Measurements from ENCODE around the gene LCE6A.

Gene LCE6A

DNA sequence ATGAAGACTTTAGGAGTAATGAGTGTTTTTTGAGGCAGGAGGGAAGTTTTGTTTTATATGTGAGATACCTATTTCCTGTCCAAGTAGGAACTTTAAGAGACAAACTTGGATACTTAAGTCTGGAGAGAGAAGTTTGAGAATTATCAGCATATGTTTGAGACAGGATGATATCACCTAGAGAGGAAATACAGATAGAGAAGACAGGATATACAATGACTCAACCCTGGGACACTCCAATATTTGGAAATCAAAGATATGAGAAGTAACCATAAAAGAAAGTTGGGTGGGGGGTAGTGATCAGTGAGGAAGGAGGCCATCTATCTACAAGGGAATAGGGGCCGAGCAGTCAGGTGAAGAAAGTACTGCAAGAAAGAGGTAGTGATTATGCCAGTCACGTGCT, 23.7 kb downstream of the LCE6A start:
- CTCF ChIA-PET: interaction anchor here (0.5 to 0.7 kb wide), 2 partner anchors 212 to 239 kb away, joined by 3 to 6 read pairs; no protein-coding TSS in a partner anchor
- DNase-seq (ENCODE audit: low spot score): no peak
- POLR2A ChIA-PET (ENCODE audit: low non-redundant PET): no interaction called here
- TF ChIP-seq, protein P1, sequence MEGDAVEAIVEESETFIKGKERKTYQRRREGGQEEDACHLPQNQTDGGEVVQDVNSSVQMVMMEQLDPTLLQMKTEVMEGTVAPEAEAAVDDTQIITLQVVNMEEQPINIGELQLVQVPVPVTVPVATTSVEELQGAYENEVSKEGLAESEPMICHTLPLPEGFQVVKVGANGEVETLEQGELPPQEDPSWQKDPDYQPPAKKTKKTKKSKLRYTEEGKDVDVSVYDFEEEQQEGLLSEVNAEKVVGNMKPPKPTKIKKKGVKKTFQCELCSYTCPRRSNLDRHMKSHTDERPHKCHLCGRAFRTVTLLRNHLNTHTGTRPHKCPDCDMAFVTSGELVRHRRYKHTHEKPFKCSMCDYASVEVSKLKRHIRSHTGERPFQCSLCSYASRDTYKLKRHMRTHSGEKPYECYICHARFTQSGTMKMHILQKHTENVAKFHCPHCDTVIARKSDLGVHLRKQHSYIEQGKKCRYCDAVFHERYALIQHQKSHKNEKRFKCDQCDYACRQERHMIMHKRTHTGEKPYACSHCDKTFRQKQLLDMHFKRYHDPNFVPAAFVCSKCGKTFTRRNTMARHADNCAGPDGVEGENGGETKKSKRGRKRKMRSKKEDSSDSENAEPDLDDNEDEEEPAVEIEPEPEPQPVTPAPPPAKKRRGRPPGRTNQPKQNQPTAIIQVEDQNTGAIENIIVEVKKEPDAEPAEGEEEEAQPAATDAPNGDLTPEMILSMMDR (conservative IDR thresholded peaks at IDR 0.05; ENCODE audit: low read depth): no peak
- H3K27ac ChIP-seq: no peak overlapping the region

DNA sequence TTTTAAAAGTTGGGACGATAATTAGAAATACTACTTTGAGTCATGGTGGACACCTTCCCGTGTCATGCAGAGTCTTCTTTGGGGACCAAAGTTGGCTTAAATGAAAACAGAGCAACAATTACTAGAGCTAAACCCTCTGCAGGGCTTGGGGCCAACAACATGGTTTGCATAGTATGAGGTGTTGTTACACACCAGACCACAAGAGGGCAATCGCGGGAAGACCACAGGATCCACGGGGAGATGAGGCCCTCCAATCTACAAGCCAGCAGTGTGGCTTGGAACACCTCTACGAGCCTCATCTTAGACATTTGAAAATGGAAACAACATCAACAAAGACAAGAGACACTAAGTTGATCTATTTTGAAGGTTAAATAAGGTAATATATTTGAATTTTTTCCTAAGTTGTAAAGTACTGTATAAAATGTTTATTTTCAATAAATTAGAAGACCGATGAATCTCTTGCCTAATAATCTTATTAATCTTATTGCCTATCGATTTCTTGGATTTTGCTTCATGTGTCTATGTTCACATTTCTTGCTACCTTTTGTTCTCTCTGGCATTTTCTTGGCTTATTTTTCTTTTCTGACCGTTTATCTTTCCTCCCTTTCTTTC, 27.3 kb downstream of the LCE6A start:
- no peak overlapping the region for H3K27ac ChIP-seq
- ChIA-PET CTCF (interaction anchor here (0.6 to 4.6 kb wide), 23 partner anchors 9 to 806 kb away, joined by 3 to 37 read pairs (median 3); no protein-coding TSS in a partner anchor), POLR2A (ENCODE audit: low non-redundant PET) (no interaction called here)
- DNase-seq (ENCODE audit: low spot score): peak; percentile 78
- TF ChIP-seq, protein P1 (conservative IDR thresholded peaks at IDR 0.05; ENCODE audit: low read depth): peak; percentile 86

DNA sequence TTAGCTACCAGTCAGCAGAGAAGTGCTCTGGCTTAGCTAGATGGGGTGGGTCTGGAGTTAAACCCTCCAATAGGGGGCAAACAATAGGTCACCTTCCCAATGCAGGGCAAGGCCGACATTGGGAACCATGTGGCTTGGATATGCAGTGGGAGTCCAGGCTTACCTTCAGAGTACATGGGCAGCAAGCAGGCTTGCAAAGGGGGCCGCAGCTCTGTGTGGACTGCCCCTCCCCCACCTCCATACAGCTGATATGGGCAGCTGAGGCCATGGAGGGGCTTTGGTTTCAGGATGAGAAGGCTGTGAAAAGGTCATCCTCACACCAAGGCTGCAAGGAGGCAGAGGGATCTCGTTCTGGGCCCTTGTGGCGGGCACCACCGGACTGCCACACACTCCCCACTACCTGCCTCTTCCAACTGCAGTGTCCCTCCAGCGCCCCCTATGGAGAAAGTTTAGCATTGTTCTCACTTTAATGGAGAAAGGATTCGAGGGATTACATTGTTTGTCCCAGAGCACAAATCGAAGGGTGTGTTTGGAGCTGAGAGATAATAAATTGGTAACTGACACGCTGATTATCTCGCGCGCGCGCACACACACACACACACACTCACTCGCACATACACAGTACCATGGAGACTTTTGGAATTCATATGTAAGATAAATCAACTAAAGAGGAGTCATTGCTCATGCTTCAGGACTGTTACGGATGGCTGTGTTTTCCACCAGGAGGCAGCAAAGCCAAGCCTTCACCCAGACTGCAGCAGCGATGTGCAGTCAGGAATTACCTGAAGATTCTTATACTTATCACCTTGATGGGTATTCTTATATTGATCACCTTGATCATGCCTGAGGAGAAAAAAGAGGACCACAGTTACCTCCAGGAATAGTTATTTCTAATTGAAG, 28.4 kb downstream of the LCE6A start:
- POLR2A ChIA-PET (ENCODE audit: low non-redundant PET): no interaction called here
- TF ChIP-seq, protein P1 (conservative IDR thresholded peaks at IDR 0.05; ENCODE audit: low read depth): peak; percentile 66

DNA sequence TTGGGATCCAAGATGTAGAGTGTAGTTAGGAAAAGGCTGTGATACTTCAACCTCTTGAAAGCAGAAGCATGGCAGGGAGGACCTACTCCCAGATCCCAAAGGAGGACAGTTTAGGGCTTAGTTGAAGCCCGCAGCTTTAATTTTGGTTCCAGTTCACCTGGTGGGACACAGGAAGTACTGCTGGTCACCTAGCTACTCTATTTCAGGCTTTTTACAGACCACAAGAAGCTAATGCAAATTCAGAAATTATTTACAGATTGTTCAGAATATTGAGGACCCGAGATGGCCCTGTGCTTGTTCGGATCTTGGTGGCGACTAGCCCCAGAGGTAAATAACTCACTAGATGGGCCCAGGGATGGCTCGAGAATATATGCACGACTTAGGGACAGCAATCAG, 29.1 kb downstream of the LCE6A start:
- ChIA-PET CTCF (interaction anchor here (0.6 to 4.6 kb wide), 11 partner anchors 15 to 378 kb away, joined by 3 to 37 read pairs (median 4); no protein-coding TSS in a partner anchor), POLR2A (ENCODE audit: low non-redundant PET) (no interaction called here)
- DNase-seq (ENCODE audit: low spot score): no peak
- TF ChIP-seq, protein P1 (conservative IDR thresholded peaks at IDR 0.05; ENCODE audit: low read depth): no peak
- no peak overlapping the region for H3K27ac ChIP-seq

More for the DNA sequence above, 28.4 kb downstream of the LCE6A start:
- DNase-seq (ENCODE audit: low spot score): peak; percentile 64
- H3K27ac ChIP-seq: no peak overlapping the region
- CTCF ChIA-PET: interaction anchor here (0.5 to 4.6 kb wide), 25 partner anchors 12 to 807 kb away, joined by 3 to 37 read pairs (median 3); no protein-coding TSS in a partner anchor

DNA sequence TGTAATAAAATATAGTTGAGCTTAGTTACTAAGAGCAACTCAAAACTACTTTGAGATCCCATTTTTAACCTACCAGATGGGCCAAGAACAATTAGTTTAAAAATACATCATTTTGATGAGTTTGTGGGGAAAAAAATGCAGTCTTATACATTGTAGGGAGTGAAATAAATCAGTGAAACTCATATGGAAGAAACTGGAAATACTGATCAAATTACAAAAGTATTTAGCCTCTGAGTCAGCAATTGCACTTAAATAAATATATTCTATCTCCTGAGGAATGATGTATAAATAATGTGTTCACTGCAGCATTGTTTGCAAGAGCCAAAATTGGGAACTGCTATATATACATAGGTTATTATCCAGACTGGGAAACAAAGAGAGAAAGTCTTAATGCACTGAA, 30.8 kb downstream of the LCE6A start:
- ChIA-PET CTCF (interaction anchor here (1.5 kb wide), 1 partner anchor 319 kb away, joined by 7 read pairs; no protein-coding TSS in a partner anchor), POLR2A (ENCODE audit: low non-redundant PET) (no interaction called here)
- DNase-seq (ENCODE audit: low spot score): no peak
- H3K27ac ChIP-seq: no peak overlapping the region
- TF ChIP-seq, protein P1 (conservative IDR thresholded peaks at IDR 0.05; ENCODE audit: low read depth): no peak

DNA sequence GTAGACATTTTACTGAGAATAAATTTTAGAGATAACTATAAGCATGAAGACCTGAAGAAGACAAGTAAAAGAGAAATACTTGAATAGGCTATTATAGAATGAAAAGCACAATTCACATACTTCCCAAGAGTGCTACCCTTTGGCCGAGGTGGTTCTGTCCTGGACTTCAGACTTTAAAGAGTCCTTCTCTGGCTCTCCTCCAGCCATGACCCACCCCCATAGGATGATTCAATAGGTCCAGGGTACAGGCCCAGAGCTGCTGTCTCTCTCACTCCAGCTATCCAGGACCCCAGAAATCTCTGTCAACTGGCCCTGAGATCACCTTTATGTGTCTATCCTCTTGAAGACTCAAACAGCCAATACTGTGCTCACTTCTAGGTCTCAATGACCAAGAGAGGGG, 34.2 kb downstream of the LCE6A start:
- no peak for DNase-seq (ENCODE audit: low spot score)
- POLR2A ChIA-PET (ENCODE audit: low non-redundant PET): no interaction called here
- CTCF ChIA-PET: interaction anchor here (1.4 kb wide), 1 partner anchor 59 kb away, joined by 3 read pairs; no protein-coding TSS in a partner anchor
- no peak overlapping the region for H3K27ac ChIP-seq
- TF ChIP-seq, protein P1 (conservative IDR thresholded peaks at IDR 0.05; ENCODE audit: low read depth): no peak

All from RWPE1 (cell line).